NB4 (cell line): Measurements from ENCODE around the gene IQGAP2.

Experiments
- MYC ChIP-seq: IDR thresholded peaks from 2 replicates; pipeline ENCODE4 v1.6.1; 2011; ENCODE audit warnings: low read depth, low read length
- POLR2A ChIP-seq: IDR thresholded peaks from 2 replicates; pipeline ENCODE4 v1.6.1; 2011; ENCODE audit warnings: mild to moderate bottlenecking; ENCODE audit not compliant: insufficient read length; ENCODE audit errors: extremely low read depth
- TF ChIP-seq, protein P1 (sequence below): IDR thresholded peaks from one replicate; pipeline ENCODE4 v1.5.1; 2012; ENCODE audit warnings: low read depth, low read length

DNA sequence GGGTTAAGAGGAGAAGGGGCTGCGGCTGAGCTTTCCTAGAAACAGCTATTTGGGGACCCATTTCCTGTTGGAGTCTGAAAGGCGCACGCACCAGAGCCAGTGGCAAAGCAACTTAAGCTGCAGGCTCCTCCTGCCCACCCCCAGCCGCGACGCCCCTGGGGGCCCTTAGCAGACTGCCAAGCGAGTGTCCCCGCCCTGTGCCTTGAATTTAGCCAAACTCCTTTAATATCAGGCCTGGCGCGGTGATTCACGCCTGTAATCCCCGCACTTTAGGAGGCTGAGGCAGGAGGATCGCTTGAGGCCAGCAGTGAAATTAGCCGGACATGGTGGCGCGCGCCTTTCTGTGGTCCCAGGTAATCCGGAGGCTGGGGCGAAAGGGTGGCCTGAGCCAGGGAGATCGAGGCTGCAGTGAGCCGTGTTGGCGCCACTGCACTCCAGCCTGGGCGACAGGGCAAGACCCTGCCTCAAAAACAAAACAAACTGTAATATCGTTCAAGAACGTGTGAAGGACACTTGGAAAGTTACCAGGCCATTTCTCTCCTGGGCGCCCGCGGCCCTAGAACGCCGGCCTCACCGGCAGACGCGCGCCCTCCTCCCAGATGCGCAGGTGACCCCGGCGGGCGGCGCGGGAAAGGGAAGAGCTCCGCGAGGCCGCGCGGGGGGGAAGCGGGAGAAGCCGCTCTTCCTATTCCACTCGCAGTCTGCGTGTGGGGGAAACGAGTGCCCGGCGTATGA lies 311.8 kb downstream of the IQGAP2 start:
- TF ChIP-seq, protein P1, sequence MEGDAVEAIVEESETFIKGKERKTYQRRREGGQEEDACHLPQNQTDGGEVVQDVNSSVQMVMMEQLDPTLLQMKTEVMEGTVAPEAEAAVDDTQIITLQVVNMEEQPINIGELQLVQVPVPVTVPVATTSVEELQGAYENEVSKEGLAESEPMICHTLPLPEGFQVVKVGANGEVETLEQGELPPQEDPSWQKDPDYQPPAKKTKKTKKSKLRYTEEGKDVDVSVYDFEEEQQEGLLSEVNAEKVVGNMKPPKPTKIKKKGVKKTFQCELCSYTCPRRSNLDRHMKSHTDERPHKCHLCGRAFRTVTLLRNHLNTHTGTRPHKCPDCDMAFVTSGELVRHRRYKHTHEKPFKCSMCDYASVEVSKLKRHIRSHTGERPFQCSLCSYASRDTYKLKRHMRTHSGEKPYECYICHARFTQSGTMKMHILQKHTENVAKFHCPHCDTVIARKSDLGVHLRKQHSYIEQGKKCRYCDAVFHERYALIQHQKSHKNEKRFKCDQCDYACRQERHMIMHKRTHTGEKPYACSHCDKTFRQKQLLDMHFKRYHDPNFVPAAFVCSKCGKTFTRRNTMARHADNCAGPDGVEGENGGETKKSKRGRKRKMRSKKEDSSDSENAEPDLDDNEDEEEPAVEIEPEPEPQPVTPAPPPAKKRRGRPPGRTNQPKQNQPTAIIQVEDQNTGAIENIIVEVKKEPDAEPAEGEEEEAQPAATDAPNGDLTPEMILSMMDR, result no peak
- TF ChIP-seq POLR2A (no peak), MYC (no peak)
